HEK293T (cell line): ENCODE data around the gene SLC13A3.

Experiments used
- CTCF ChIA-PET: fragments of 350-600 bp; formaldehyde crosslinking; extraction: SDS; loops from one replicate; lab custom pipeline; 2021; ENCODE audit warnings: antibody characterized with exemption, inconsistent platforms; lab: Yijun Ruan, JAX
- POLR2A ChIA-PET: fragments of 350-600 bp; formaldehyde crosslinking; extraction: SDS; loops from one replicate; lab custom pipeline; 2020; ENCODE audit warnings: antibody characterized with exemption, inconsistent platforms; lab: Yijun Ruan, JAX
- DNase-seq: peaks from one replicate; pipeline ENCODE4 v3.0.0; 2012; ENCODE audit warnings: mixed read lengths; ENCODE audit errors: extremely low spot score
- ARNT ChIP-seq: fragments of 450-650 bp; IDR thresholded peaks from 2 replicates; pipeline ENCODE4 v1.6.1; 2017; ENCODE audit warnings: mild to moderate bottlenecking
- BHLHE40 ChIP-seq: fragments of 450-650 bp; IDR thresholded peaks from 2 replicates; pipeline ENCODE4 v1.6.1; 2016; ENCODE audit warnings: mild to moderate bottlenecking, moderate library complexity, borderline replicate concordance
- CTBP1 ChIP-seq: fragments of 450-650 bp; IDR thresholded peaks from 2 replicates; pipeline ENCODE4 v1.6.1; 2016; ENCODE audit warnings: borderline replicate concordance
- ELF4 ChIP-seq: fragments of 450-650 bp; IDR thresholded peaks from 2 replicates; pipeline ENCODE4 v1.6.1; 2017; ENCODE audit warnings: antibody characterized with exemption
- FOXA1 ChIP-seq: fragments of 450-650 bp; IDR thresholded peaks from 2 replicates; pipeline ENCODE4 v1.6.1; 2016; ENCODE audit warnings: mild to moderate bottlenecking
- FOXK2 ChIP-seq: fragments of 450-650 bp; IDR thresholded peaks from 2 replicates; pipeline ENCODE4 v1.6.1; 2016; ENCODE audit warnings: mild to moderate bottlenecking
- FOXM1 ChIP-seq: fragments of 450-650 bp; IDR thresholded peaks from 2 replicates; pipeline ENCODE4 v1.6.1; 2017; ENCODE audit warnings: mild to moderate bottlenecking, borderline replicate concordance
- HDGF ChIP-seq: fragments of 450-650 bp; IDR thresholded peaks from 2 replicates; pipeline ENCODE4 v1.6.1; 2017; ENCODE audit warnings: antibody characterized with exemption, borderline replicate concordance
- L3MBTL2 ChIP-seq: fragments of 450-650 bp; conservative IDR thresholded peaks from 2 replicates; pipeline ENCODE4 v1.6.1; 2016; ENCODE audit warnings: mild to moderate bottlenecking
- LEF1 ChIP-seq: fragments of 450-650 bp; IDR thresholded peaks from 2 replicates; pipeline ENCODE4 v1.6.1; 2017; ENCODE audit warnings: mild to moderate bottlenecking, borderline replicate concordance
- NFRKB ChIP-seq: fragments of 450-650 bp; IDR thresholded peaks from 2 replicates; pipeline ENCODE4 v1.6.1; 2016; ENCODE audit warnings: mild to moderate bottlenecking, moderate library complexity
- SP1 ChIP-seq: fragments of 450-650 bp; IDR thresholded peaks from 2 replicates; pipeline ENCODE4 v1.6.1; 2017
- SUZ12 ChIP-seq: fragments of 450-650 bp; IDR thresholded peaks from 2 replicates; pipeline ENCODE4 v1.6.1; 2016; ENCODE audit warnings: mild to moderate bottlenecking
- TARDBP ChIP-seq: fragments of 450-650 bp; IDR thresholded peaks from 2 replicates; pipeline ENCODE4 v1.6.1; 2016
- ZNF384 ChIP-seq: fragments of 450-650 bp; IDR thresholded peaks from 2 replicates; pipeline ENCODE4 v1.6.1; 2016
- TF ChIP-seq, protein P1 (sequence below): fragments of 450-650 bp; IDR thresholded peaks from 2 replicates; pipeline ENCODE4 v1.6.1; 2016

SLC13A3 gene

GRCh38 chr20:46674253-46675083 lies 23.2 kb upstream of the SLC13A3 start:
- no peak for DNase-seq
- CTCF ChIA-PET: no interaction called here
- no peak for TF ChIP-seq TARDBP
- no peak for TF ChIP-seq FOXK2
- POLR2A ChIA-PET: no interaction called here

GRCh38 chr20:46673394-46674252 lies 22.4 kb upstream of the SLC13A3 start:
- TF ChIP-seq LEF1 (no peak), L3MBTL2 (no peak), ELF4 (no peak), ZNF384 (no peak), CTBP1 (no peak), ARNT (no peak), FOXK2 (no peak), SUZ12 (no peak), TARDBP (no peak)
- ChIA-PET CTCF (no interaction called here), POLR2A (no interaction called here)
- DNase-seq: no peak

DNA sequence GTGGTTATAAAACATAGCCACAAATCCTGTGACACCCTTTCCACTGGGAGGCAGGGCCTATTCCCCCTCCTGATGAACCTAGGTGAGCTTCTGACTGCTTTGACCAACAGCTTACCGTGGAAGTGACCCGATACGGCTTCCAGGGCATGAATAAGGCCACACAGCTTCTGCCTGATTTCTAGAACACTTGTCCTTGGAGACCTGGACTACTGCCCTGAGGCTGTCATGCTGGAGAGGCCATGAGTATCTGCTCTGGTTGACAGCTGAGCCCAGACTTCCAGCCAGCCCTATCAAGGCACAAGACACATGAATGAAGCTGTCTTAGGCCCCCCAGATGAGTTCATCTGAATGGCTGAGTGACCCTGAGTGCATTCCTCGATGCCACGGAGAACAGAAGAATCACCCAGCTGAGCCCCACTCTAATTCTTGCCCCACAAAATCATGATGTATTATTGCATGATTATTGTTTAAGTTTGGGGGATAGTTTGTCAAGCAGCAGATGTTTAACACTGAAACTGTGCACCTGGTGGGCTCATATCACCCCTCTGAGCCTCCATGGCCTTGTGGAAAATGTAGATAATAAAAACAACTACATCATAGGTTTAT lies 21.4 kb upstream of the SLC13A3 start:
- DNase-seq: no peak
- CTCF ChIA-PET: interaction anchor here (0.6 kb wide), 1 partner anchor 520 kb away, joined by 5 read pairs; no protein-coding TSS in a partner anchor

GRCh38 chr20:46671866-46672542 lies 20.7 kb upstream of the SLC13A3 start:
- ChIA-PET CTCF (no interaction called here), POLR2A (no interaction called here)
- DNase-seq: no peak
- TF ChIP-seq, protein P1, sequence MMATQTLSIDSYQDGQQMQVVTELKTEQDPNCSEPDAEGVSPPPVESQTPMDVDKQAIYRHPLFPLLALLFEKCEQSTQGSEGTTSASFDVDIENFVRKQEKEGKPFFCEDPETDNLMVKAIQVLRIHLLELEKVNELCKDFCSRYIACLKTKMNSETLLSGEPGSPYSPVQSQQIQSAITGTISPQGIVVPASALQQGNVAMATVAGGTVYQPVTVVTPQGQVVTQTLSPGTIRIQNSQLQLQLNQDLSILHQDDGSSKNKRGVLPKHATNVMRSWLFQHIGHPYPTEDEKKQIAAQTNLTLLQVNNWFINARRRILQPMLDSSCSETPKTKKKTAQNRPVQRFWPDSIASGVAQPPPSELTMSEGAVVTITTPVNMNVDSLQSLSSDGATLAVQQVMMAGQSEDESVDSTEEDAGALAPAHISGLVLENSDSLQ: no peak
- TF ChIP-seq L3MBTL2: no peak
- no peak for TF ChIP-seq FOXK2

More for the DNA sequence above, 21.4 kb upstream of the SLC13A3 start:
- TF ChIP-seq ARNT (no peak), FOXK2 (no peak), FOXA1 (no peak), ELF4 (no peak), BHLHE40 (no peak), TARDBP (no peak), SP1 (no peak), L3MBTL2 (no peak), CTBP1 (no peak), ZNF384 (no peak), FOXM1 (no peak), SUZ12 (no peak), HDGF (no peak), LEF1 (no peak), NFRKB (no peak)
- TF ChIP-seq, protein P1: no peak
- POLR2A ChIA-PET: no interaction called here

- TF ChIP-seq NFRKB (no peak), L3MBTL2 (no peak), ZNF384 (no peak), LEF1 (no peak), HDGF (no peak), SP1 (no peak), CTBP1 (no peak), SUZ12 (no peak), FOXA1 (no peak), BHLHE40 (no peak), ARNT (no peak), FOXM1 (no peak), FOXK2 (no peak), ELF4 (no peak), TARDBP (no peak)
- TF ChIP-seq, protein P1: no peak
- POLR2A ChIA-PET: no interaction called here
- DNase-seq: no peak
- CTCF ChIA-PET: no interaction called here
Measured at GRCh38 chr20:46670585-46671584, 19.6 kb upstream of the SLC13A3 start.
